Left cardiac atrium (tissue), 4 donors: ENCODE measurements around the gene CDYL2. TPM values are rescaled to one million over a fixed set of nuclear protein-coding genes. Genes with fewer than 3 reads are reported as not detected.
"Not testable (repeated sequence)": the region's sequence is repeated elsewhere in the genome, so short reads cannot be mapped to it uniquely, and the experiment has no call there.

ENCODE experiments used
- ATAC-seq, 2 donors: fragments of 200-7000 bp; cut with Tn5 transposase; one replicate each; pipeline ENCODE4 v1.9.1; 2020; ENCODE audit warnings: mild to moderate bottlenecking in 2 of 2, moderate library complexity in 2 of 2
- DNase-seq: peaks from one replicate; pipeline ENCODE4 v3.0.0-alpha.2; 2020
- intact Hi-C, 2 donors: fragments of 100-400 bp; cut with DNase I; formaldehyde crosslinking; loops; one replicate each; pipeline versions ENCODE4 v1.14.1 to v1.15.1; 2022 to 2023
- total RNA-seq, 2 donors: library from RNA; stranded (reverse); fragmentation: NEBNext Ultra II Directional; extraction: Animal tissue kit (Norgen Biotek cat#: 25700); gene quantifications; one replicate each; pipeline ENCODE4 v1.2.1, GENCODE V29; 2021
- donor health status: DM: no; HTN: yes; CAD: no.
- donor health status: DM: no; HTN: yes; CAD: no; lungs with severe emphysema.
- donor health status: DM: yes; HTN: yes; CAD: no.
- donor health status: Dilated cardiomyopathy.

The CDYL2 gene
- total RNA-seq, 2 donors from 2014 or later, result 6.7 to 7.1 TPM

GRCh38 chr16:80656711-80657150 lies 147.7 kb downstream of the CDYL2 start:
- intact Hi-C loops, result no loop called here
- DNase-seq (no peak), ATAC-seq (no peak)

- intact Hi-C loops, result no loop called here
- no peak for ATAC-seq
Measured at GRCh38 chr16:80656161-80656560, 148.2 kb downstream of the CDYL2 start.

GRCh38 chr16:80655751-80656150 lies 148.6 kb downstream of the CDYL2 start:
- DNase-seq (no peak), ATAC-seq (no peak)
- intact Hi-C loops, result no loop called here

More at GRCh38 chr16:80656161-80656560, 148.2 kb downstream of the CDYL2 start:
- DNase-seq, result no peak

- intact Hi-C loops, result no loop called here
Measured at GRCh38 chr16:80654094-80654862, 150.1 kb downstream of the CDYL2 start.

GRCh38 chr16:80652441-80652840 lies 152.0 kb downstream of the CDYL2 start:
- DNase-seq (no peak), ATAC-seq (no peak)
- intact Hi-C loops, result no loop called here

More at GRCh38 chr16:80654094-80654862, 150.1 kb downstream of the CDYL2 start:
- ATAC-seq (no peak), DNase-seq (no peak)

GRCh38 chr16:80650281-80650680 lies 154.1 kb downstream of the CDYL2 start:
- DNase-seq, intact Hi-C loops, ATAC-seq: not testable (repeated sequence)

- DNase-seq (no peak), ATAC-seq (no peak)
- intact Hi-C loops, result no loop called here
Measured at GRCh38 chr16:80640316-80640715, 164.1 kb downstream of the CDYL2 start.

GRCh38 chr16:80639636-80640035 lies 164.8 kb downstream of the CDYL2 start:
- intact Hi-C loops, result no loop called here
- no peak for ATAC-seq
- DNase-seq, result no peak

- ATAC-seq (no peak), DNase-seq (no peak)
- intact Hi-C loops, result no loop called here
Measured at GRCh38 chr16:80637621-80638020, 166.8 kb downstream of the CDYL2 start.

GRCh38 chr16:80631581-80631980 lies 172.8 kb downstream of the CDYL2 start:
- ATAC-seq, result no peak
- intact Hi-C loops, result no loop called here
- no peak for DNase-seq

GRCh38 chr16:80628254-80628653 lies 176.1 kb downstream of the CDYL2 start:
- ATAC-seq (no peak), DNase-seq (no peak)
- intact Hi-C loops, result no loop called here

GRCh38 chr16:80627108-80627507 lies 177.3 kb downstream of the CDYL2 start:
- DNase-seq (no peak), ATAC-seq (no peak)
- intact Hi-C loops, result no loop called here

GRCh38 chr16:80623376-80623775 lies 181.0 kb downstream of the CDYL2 start:
- no peak for ATAC-seq
- intact Hi-C loops, result no loop called here
- DNase-seq, result no peak

GRCh38 chr16:80622007-80622406 lies 182.4 kb downstream of the CDYL2 start:
- intact Hi-C loops, result no loop called here
- ATAC-seq (no peak), DNase-seq (no peak)

- no peak for ATAC-seq
- intact Hi-C loops, result no loop called here
Measured at GRCh38 chr16:80620736-80621605, 183.4 kb downstream of the CDYL2 start.

GRCh38 chr16:80619824-80620223 lies 184.6 kb downstream of the CDYL2 start:
- no peak for DNase-seq

More at GRCh38 chr16:80620736-80621605, 183.4 kb downstream of the CDYL2 start:
- DNase-seq, result no peak

GRCh38 chr16:80618862-80619648 lies 185.3 kb downstream of the CDYL2 start:
- no peak for ATAC-seq
- intact Hi-C loops, result no loop called here
- DNase-seq, result no peak

More at GRCh38 chr16:80619824-80620223, 184.6 kb downstream of the CDYL2 start:
- intact Hi-C loops, result no loop called here
- ATAC-seq, result no peak

GRCh38 chr16:80616362-80616761 lies 188.0 kb downstream of the CDYL2 start:
- DNase-seq (no peak), ATAC-seq (no peak)
- intact Hi-C loops, result no loop called here

GRCh38 chr16:80615735-80616134 lies 188.7 kb downstream of the CDYL2 start:
- DNase-seq (no peak), ATAC-seq (no peak)
- intact Hi-C loops, result no loop called here
